GM21360 (cell line): ENCODE results near the gene SPPL2C.

Source experiments
- ATAC-seq: cut with Tn5 transposase; IDR thresholded peaks from one replicate; pipeline ENCODE4 v1.9.1; 2021; ENCODE audit warnings: mild to moderate bottlenecking, moderate library complexity; ENCODE audit not compliant: unreplicated experiment

The SPPL2C gene

GRCh38 chr17:45844695-45845375, at the start of gene SPPL2C:
SPPL2C (plus strand) TSS chr17:45844881; CDS start chr17:45844907, 26 bp downstream.
- no peak for ATAC-seq

GRCh38 chr17:45800816-45801215, 43.9 kb upstream of the SPPL2C start:
- no peak for ATAC-seq

GRCh38 chr17:45801421-45801820, 43.3 kb upstream of the SPPL2C start:
- no peak for ATAC-seq

GRCh38 chr17:45808845-45809244, 35.8 kb upstream of the SPPL2C start:
- ATAC-seq = no peak

GRCh38 chr17:45809499-45809898, 35.2 kb upstream of the SPPL2C start:
- no peak for ATAC-seq

- no peak for ATAC-seq
Observed at GRCh38 chr17:45812102-45812501, 32.6 kb upstream of the SPPL2C start.

GRCh38 chr17:45813048-45813725, 31.5 kb upstream of the SPPL2C start:
- no peak for ATAC-seq

GRCh38 chr17:45814622-45815606, 29.8 kb upstream of the SPPL2C start:
- no peak for ATAC-seq

- ATAC-seq = no peak
Observed at GRCh38 chr17:45815752-45816151, 28.9 kb upstream of the SPPL2C start.

GRCh38 chr17:45818041-45818440, 26.6 kb upstream of the SPPL2C start:
- no peak for ATAC-seq

GRCh38 chr17:45818699-45819098, 26.0 kb upstream of the SPPL2C start:
- ATAC-seq = no peak

- no peak for ATAC-seq
Observed at GRCh38 chr17:45819632-45820031, 25.0 kb upstream of the SPPL2C start.

- ATAC-seq = no peak
Observed at GRCh38 chr17:45820052-45820780, 24.5 kb upstream of the SPPL2C start.

- ATAC-seq = no peak
Observed at GRCh38 chr17:45821147-45821546, 23.5 kb upstream of the SPPL2C start.

- no peak for ATAC-seq
Observed at GRCh38 chr17:45823598-45823997, 21.1 kb upstream of the SPPL2C start.

GRCh38 chr17:45824475-45824874, 20.2 kb upstream of the SPPL2C start:
- no peak for ATAC-seq

- no peak for ATAC-seq
Observed at GRCh38 chr17:45824901-45825492, 19.7 kb upstream of the SPPL2C start.

GRCh38 chr17:45825792-45826191, 18.9 kb upstream of the SPPL2C start:
- ATAC-seq = no peak

GRCh38 chr17:45826919-45827588, 17.6 kb upstream of the SPPL2C start:
- no peak for ATAC-seq

- ATAC-seq = no peak
Observed at GRCh38 chr17:45828171-45828570, 16.5 kb upstream of the SPPL2C start.
